GM12875 (cell line): ENCODE data around the gene SLC30A1.

ENCODE experiments used
- H3K4me3 ChIP-seq: one replicate; pipeline ENCODE4 v1.5.1; 2011; ENCODE audit warnings: low read depth, low read length, control low read depth
- CTCF ChIP-seq: IDR thresholded peaks from 2 replicates; pipeline ENCODE4 v1.5.1; 2011; ENCODE audit warnings: low read depth, mild to moderate bottlenecking, control low read depth, inconsistent platforms, low read length, moderate library complexity, borderline replicate concordance; ENCODE audit not compliant: insufficient read depth

The SLC30A1 gene

DNA sequence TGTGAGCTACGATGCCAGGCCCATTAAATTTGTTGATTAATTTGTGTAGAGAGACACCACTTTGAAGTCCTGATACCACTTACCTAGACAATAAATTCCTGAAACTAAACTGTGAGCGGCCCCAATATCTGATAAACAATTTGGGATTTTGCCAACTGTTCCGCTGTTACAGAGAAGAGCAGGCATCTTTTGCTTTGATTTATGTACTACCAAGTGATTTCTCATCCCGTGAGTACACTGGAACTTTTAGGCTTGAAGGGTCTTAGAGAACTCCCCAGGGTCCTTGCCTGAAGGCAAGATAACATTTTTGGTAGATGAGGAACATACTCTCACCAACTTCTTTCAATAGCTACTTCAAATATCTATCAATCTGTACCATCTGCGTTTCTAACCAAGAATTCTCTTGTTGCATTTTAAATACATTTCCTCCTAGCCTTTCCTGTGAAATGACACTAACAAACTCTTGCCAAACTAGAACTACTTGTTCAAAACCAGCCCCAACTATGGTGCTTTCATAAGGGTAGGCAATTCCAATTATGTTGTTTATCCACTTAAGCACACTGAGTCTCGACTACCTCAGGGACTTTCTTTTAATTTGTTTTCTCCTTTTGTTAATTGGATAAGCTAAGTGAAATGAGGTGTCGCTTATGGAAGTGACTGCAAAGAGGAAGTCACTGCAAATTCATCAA, 23.2 kb upstream of the SLC30A1 start:
- no peak overlapping the region for H3K4me3 ChIP-seq
- TF ChIP-seq CTCF = no peak

GRCh38 chr1:211601159-211601558, 22.2 kb upstream of the SLC30A1 start:
- H3K4me3 ChIP-seq = no peak overlapping the region
- TF ChIP-seq CTCF = no peak

GRCh38 chr1:211599250-211599649, 20.3 kb upstream of the SLC30A1 start:
- TF ChIP-seq CTCF = no peak
- H3K4me3 ChIP-seq = no peak overlapping the region

DNA sequence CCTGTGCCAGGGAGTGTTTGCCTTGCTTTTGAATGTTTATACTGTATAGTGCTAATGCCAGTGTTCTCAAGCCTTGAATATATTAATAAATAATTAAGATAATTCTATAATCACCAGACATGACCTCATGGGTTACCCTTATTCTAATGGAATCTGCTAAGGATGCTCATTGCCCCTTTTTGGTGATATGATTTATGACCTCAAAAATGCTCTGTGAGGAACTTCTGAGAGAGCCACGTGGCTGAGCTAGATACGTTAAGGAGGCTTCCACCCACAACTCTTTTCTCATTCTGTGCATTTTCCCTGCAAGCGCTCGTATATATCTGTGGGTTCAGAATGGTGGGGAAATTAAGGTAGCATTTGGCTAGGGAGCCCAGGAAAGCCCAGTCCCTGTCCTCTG, 19.6 kb upstream of the SLC30A1 start:
- no peak for TF ChIP-seq CTCF
- no peak overlapping the region for H3K4me3 ChIP-seq

- no peak overlapping the region for H3K4me3 ChIP-seq
- TF ChIP-seq CTCF = no peak
Measured at GRCh38 chr1:211596418-211597181, 17.6 kb upstream of the SLC30A1 start.

- TF ChIP-seq CTCF = no peak
- H3K4me3 ChIP-seq = no peak overlapping the region
Measured at GRCh38 chr1:211595419-211595818, 16.5 kb upstream of the SLC30A1 start.
